Erythroblast (primary cell): ENCODE data around the gene NR3C1.

ENCODE experiments used
- GATA1 ChIP-seq: IDR thresholded peaks from 2 replicates; pipeline ENCODE4 v1.6.1; 2011; ENCODE audit warnings: low read depth, mild to moderate bottlenecking, control low read depth, low read length, moderate library complexity
- POLR2A ChIP-seq: IDR thresholded peaks from 2 replicates; pipeline ENCODE4 v1.6.1; 2011; ENCODE audit warnings: mild to moderate bottlenecking, low read length

GRCh38 chr5:143229896-143230675 is 173.4 kb downstream of the NR3C1 start:
- TF ChIP-seq POLR2A (no peak), GATA1 (no peak)
